IMR-90 (cell line): Measurements from ENCODE around the gene FAM24B. TPM values are rescaled to one million over a fixed set of nuclear protein-coding genes. Genes with fewer than 3 reads are reported as not detected.
"Not testable (repeated sequence)": the region's sequence is repeated elsewhere in the genome, so short reads cannot be mapped to it uniquely, and the experiment has no call there.

ENCODE experiments used
- ATAC-seq: fragments of 200-7000 bp; cut with Tn5 transposase; 2 replicates; pipeline ENCODE4 v1.9.1; 2020; ENCODE audit warnings: low read depth, mild to moderate bottlenecking, moderate library complexity
- BruUV-seq: library from RNA; stranded (reverse); fragments of 400-500 nt; replicated peaks from 2 replicates; lab custom pipeline; 2021; lab: Mats Ljungman, UMichigan
- CTCF ChIA-PET: fragments of 300-600 bp; formaldehyde crosslinking; extraction: SDS; loops from one replicate; lab custom pipeline; 2021; ENCODE audit warnings: antibody characterized with exemption; lab: Yijun Ruan, JAX
- POLR2A ChIA-PET: fragments of 300-600 bp; sonication (Branson Sonifier 250); formaldehyde crosslinking; loops from one replicate; lab custom pipeline; 2022; ENCODE audit warnings: antibody characterized with exemption; ENCODE audit not compliant: unreplicated experiment; lab: Charles Lee
- DNase-seq: peaks from one replicate; pipeline ENCODE4 v3.0.0; 2013
- H2AFZ ChIP-seq: replicated peaks from 2 replicates; pipeline ENCODE3; 2013; ENCODE audit warnings: low read length, mild to moderate bottlenecking; ENCODE audit not compliant: poor library complexity
- H2AK5ac ChIP-seq: 2 replicates; pipeline ENCODE4 v1.6.1; 2013; ENCODE audit warnings: low read depth, low read length, inconsistent platforms
- H2AK9ac ChIP-seq: replicated peaks from 2 replicates; pipeline ENCODE3; 2013; ENCODE audit warnings: mild to moderate bottlenecking, low read depth, low read length, moderate library complexity; ENCODE audit not compliant: poor library complexity
- H2BK120ac ChIP-seq: 2 replicates; pipeline ENCODE4 v1.6.1; 2013; ENCODE audit warnings: low read depth, low read length, inconsistent platforms
- H2BK15ac ChIP-seq: 3 replicates; pipeline ENCODE4 v1.6.1; 2013; ENCODE audit warnings: low read depth, low read length, inconsistent platforms
- H2BK20ac ChIP-seq: 2 replicates; pipeline ENCODE4 v1.6.1; 2013; ENCODE audit warnings: low read depth, mild to moderate bottlenecking, inconsistent platforms, low read length, moderate library complexity
- H2BK5ac ChIP-seq: 2 replicates; pipeline ENCODE4 v1.6.1; 2013; ENCODE audit warnings: mild to moderate bottlenecking, low read depth, low read length, inconsistent platforms; ENCODE audit not compliant: poor library complexity, severe bottlenecking
- H3K14ac ChIP-seq: replicated peaks from 2 replicates; pipeline ENCODE4 v1.6.1; 2013; ENCODE audit warnings: low read depth, low read length, inconsistent platforms
- H3K18ac ChIP-seq: 2 replicates; pipeline ENCODE4 v1.6.1; 2013; ENCODE audit warnings: low read depth, low read length, control low read depth
- H3K23ac ChIP-seq: 2 replicates; pipeline ENCODE4 v1.6.1; 2013; ENCODE audit warnings: low read depth, low read length, inconsistent platforms
- H3K27ac ChIP-seq: 2 replicates; pipeline ENCODE4 v1.5.1; 2013; ENCODE audit warnings: mild to moderate bottlenecking, control low read depth, low read length; ENCODE audit not compliant: insufficient read depth
- H3K27me3 ChIP-seq: 2 replicates; pipeline ENCODE4 v1.6.1; 2013; ENCODE audit warnings: low read length; ENCODE audit not compliant: control insufficient read depth, insufficient read depth
- H3K36me3 ChIP-seq: 2 replicates; pipeline ENCODE4 v1.6.1; 2013; ENCODE audit warnings: low read length, mixed read lengths; ENCODE audit not compliant: control insufficient read depth, insufficient read depth
- H3K4ac ChIP-seq: 2 replicates; pipeline ENCODE4 v1.6.1; 2013; ENCODE audit warnings: low read depth, low read length, inconsistent platforms
- H3K4me1 ChIP-seq: 2 replicates; pipeline ENCODE4 v1.6.1; 2013; ENCODE audit warnings: low read length, mixed read lengths; ENCODE audit not compliant: control insufficient read depth, insufficient read depth
- H3K4me2 ChIP-seq: 2 replicates; pipeline ENCODE4 v1.6.1; 2013; ENCODE audit warnings: low read depth, mild to moderate bottlenecking, control low read depth, low read length, moderate library complexity
- H3K4me3 ChIP-seq: 2 replicates; pipeline ENCODE4 v1.5.1; 2013; ENCODE audit warnings: low read depth, mild to moderate bottlenecking, control low read depth, low read length, moderate library complexity; ENCODE audit not compliant: insufficient read depth
- H3K56ac ChIP-seq: 2 replicates; pipeline ENCODE4 v1.6.1; 2013; ENCODE audit warnings: low read length, inconsistent platforms; ENCODE audit not compliant: insufficient read depth; ENCODE audit errors: extremely low read depth
- H3K79me1 ChIP-seq, 2 experiments: 2 replicates each; pipeline ENCODE4 v1.6.1; 2013; ENCODE audit warnings: low read length in 2 of 2, inconsistent platforms in 1 of 2, low read depth in 1 of 2
- H3K9ac ChIP-seq: 2 replicates; pipeline ENCODE4 v1.6.1; 2013; ENCODE audit warnings: low read depth, low read length, control low read depth
- H3K9me1 ChIP-seq: 2 replicates; pipeline ENCODE4 v1.6.1; 2013; ENCODE audit warnings: low read length, inconsistent platforms; ENCODE audit not compliant: insufficient read depth
- H3K9me3 ChIP-seq: 2 replicates; pipeline ENCODE4 v1.6.1; 2013; ENCODE audit warnings: low read length; ENCODE audit not compliant: control insufficient read depth, insufficient read depth
- H4K20me1 ChIP-seq: 2 replicates; pipeline ENCODE4 v1.6.1; 2013; ENCODE audit warnings: low read length, inconsistent platforms; ENCODE audit not compliant: insufficient read depth
- H4K5ac ChIP-seq: 2 replicates; pipeline ENCODE4 v1.6.1; 2013; ENCODE audit warnings: mild to moderate bottlenecking, low read depth, low read length, control low read depth
- H4K8ac ChIP-seq, 2 experiments: 2 replicates each; pipeline ENCODE4 v1.6.1; 2013; ENCODE audit warnings: low read depth in 2 of 2, low read length in 2 of 2, control low read depth in 1 of 2, inconsistent platforms in 1 of 2
- H4K91ac ChIP-seq: 2 replicates; pipeline ENCODE4 v1.6.1; 2013; ENCODE audit warnings: low read depth, low read length, inconsistent platforms; ENCODE audit not compliant: insufficient read depth
- CHD1 ChIP-seq: IDR thresholded peaks from 2 replicates; pipeline ENCODE4 v1.6.1; 2012; ENCODE audit warnings: low read depth, low read length, improper control_type of control experiment
- WGBS, 2 experiments: methylation state at CpG; one replicate each; pipeline versions ENCODE4 v1.1.5 to v1.1.7; 2013; ENCODE audit warnings: missing lambda C conversion rate in 2 of 2; ENCODE audit not compliant: insufficient read length in 1 of 2; ENCODE audit errors: extremely low coverage in 2 of 2; 5-methylcytosine and 5-hydroxymethylcytosine counted together
- dilution Hi-C: fragments of 300-500 bp; cut with HindIII; formaldehyde crosslinking; loops from one replicate; pipeline ENCODE4 v1.14.3; 2018; ENCODE audit warnings: low sequenced_read_pairs; ENCODE audit not compliant: unreplicated experiment
- in situ Hi-C: fragments of 300-500 bp; cut with MboI; formaldehyde crosslinking; loops from 3 replicates; pipeline ENCODE4 v1.14.3; 2019; ENCODE audit warnings: low sequenced_read_pairs, inconsistent platforms, mixed read lengths
- intact Hi-C: fragments of 100-400 bp; cut with micrococcal nuclease; formaldehyde crosslinking; loops from 2 replicates; pipeline ENCODE4 v1.10.0; 2022
- polyA plus RNA-seq, 3 experiments: library from polyadenylated mRNA; depleted of rRNA; stranded (reverse); fragments of >200 nt; gene quantifications; 2 replicates each; pipeline ENCODE4 v1.2.3, GENCODE V29; 2012; ENCODE audit warnings: low replicate concordance in 1 of 3
- total RNA-seq: library from RNA; depleted of rRNA; stranded (reverse); fragments of >200 nt; gene quantifications from 2 replicates; pipeline ENCODE4 v1.2.3, GENCODE V29; 2012
- TF ChIP-seq, protein P1 (sequence below): fragments of 150-350 bp; IDR thresholded peaks from 2 replicates; pipeline ENCODE4 v1.6.1; 2016; ENCODE audit warnings: low read depth, mild to moderate bottlenecking, low read length, moderate library complexity, borderline replicate concordance

FAM24B gene
- total and polyA plus RNA-seq, 2 of the 4 experiments (the other 2 are of a cell fraction), result 1.6 to 4.3 TPM

DNA sequence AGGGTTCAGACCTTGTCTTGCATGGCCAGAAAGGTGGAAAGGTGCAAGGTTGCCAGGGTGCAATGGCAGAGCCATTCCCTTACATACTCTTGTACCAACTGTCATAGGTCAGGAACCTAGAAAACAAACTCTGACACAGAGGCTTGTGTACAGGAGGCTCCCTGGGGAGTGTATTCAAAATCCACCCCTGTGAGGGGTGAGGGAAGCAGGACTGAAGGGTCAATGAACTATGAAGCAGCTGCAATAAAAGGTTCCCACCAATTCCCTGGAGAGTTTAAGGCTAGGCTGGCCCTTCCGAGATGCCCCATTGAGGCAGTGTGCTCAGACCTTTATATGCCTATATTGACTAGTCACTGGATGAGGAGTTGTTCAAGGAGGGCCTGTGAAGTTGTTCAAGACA lies 19.9 kb downstream of the FAM24B start:
- H2BK120ac ChIP-seq, result peak overlapping the region; percentile 48
- H3K9me1 ChIP-seq, result peaks cover 14% of the 10 kb centered on the region
- H3K36me3 ChIP-seq, result no peaks in the 10 kb centered on the region
- H4K20me1 ChIP-seq, result no peaks in the 10 kb centered on the region
- H3K4me3 ChIP-seq, result no peak overlapping the region
- no peak overlapping the region for H3K56ac ChIP-seq
- H3K9me3 ChIP-seq, result no peaks in the 10 kb centered on the region
- no peak overlapping the region for H2AFZ ChIP-seq
- H4K5ac ChIP-seq, result no peak overlapping the region
- CTCF ChIA-PET, result interaction anchor here (0.6 kb wide), 2 partner anchors 81 to 185 kb away, joined by 5 read pairs; no protein-coding TSS in a partner anchor
- WGBS, 2 experiments, result no CpG with 5 or more reads among the region's 1 CpG
- H3K4ac ChIP-seq, result peak overlapping the region; percentile 41; the same call in 1 of the 2 replicates
- no peak overlapping the region for H4K8ac ChIP-seq
- H3K4me1 ChIP-seq, result peaks cover 30% of the 10 kb centered on the region
- H4K91ac ChIP-seq, result peak overlapping the region; percentile 10; the same call in 1 of the 2 replicates
- H3K14ac ChIP-seq, result peak overlapping the region; percentile 56
- no peak overlapping the region for H2BK5ac ChIP-seq
- no peaks in the 10 kb centered on the region for H3K27me3 ChIP-seq
- H3K18ac ChIP-seq, result no peak overlapping the region
- dilution Hi-C loops, result no loop called here
- TF ChIP-seq, protein P1, sequence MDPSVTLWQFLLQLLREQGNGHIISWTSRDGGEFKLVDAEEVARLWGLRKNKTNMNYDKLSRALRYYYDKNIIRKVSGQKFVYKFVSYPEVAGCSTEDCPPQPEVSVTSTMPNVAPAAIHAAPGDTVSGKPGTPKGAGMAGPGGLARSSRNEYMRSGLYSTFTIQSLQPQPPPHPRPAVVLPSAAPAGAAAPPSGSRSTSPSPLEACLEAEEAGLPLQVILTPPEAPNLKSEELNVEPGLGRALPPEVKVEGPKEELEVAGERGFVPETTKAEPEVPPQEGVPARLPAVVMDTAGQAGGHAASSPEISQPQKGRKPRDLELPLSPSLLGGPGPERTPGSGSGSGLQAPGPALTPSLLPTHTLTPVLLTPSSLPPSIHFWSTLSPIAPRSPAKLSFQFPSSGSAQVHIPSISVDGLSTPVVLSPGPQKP, result no peak
- TF ChIP-seq CHD1, result no peak
- DNase-seq (no peak), ATAC-seq (no peak)
- peak overlapping the region; percentile 21; the same call in 1 of the 2 replicates for H2BK20ac ChIP-seq
- POLR2A ChIA-PET, result interaction anchor here (0.5 kb wide), 1 partner anchor 8 kb away, joined by 3 read pairs; no protein-coding TSS in a partner anchor
- H2AK5ac ChIP-seq, result no peak overlapping the region; the same call in 1 of the 2 replicates
- no peak overlapping the region; the same call in 1 of the 2 replicates for H3K23ac ChIP-seq
- intact Hi-C loops, result loop anchor here (10.0 kb wide), 1 partner anchor 295 kb away; the partner anchor contains the start of gene BUB3
- no peak overlapping the region for H2AK9ac ChIP-seq
- peak overlapping the region; percentile 43; the same call in 2 of the 3 replicates for H2BK15ac ChIP-seq
- no peak overlapping the region for H3K4me2 ChIP-seq
- no peak overlapping the region for H3K27ac ChIP-seq
- peaks cover 25 to 45% of the 10 kb centered on the region in 2 experiments for H3K79me1 ChIP-seq
- H3K9ac ChIP-seq, result no peak overlapping the region
- BruUV-seq, result no TSS peak
- in situ Hi-C loops, result loop anchor here (25.0 kb wide), 2 partner anchors 303 to 697 kb away; partner anchors contain the start of gene BUB3

DNA sequence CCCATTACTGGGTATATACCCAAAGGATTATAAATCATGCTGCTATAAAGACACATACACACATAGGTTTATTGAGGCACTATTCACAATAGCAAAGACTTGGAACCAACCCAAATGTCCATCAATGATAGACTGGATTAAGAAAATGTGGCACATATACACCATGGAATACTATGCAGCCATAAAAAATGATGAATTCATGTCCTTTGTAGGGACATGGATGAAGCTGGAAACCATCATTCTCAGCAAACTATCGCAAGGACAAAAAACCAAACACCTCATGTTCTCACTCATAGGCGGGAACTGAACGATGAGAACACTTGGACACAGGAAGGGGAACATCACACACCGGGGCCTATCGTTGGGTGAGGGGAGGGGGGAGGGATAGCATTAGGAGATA lies 21.3 kb downstream of the FAM24B start:
- H3K14ac ChIP-seq, H3K4me3 ChIP-seq, H4K8ac ChIP-seq, H2BK20ac ChIP-seq, H4K91ac ChIP-seq, H3K4me2 ChIP-seq, dilution Hi-C loops, H3K18ac ChIP-seq, H2AFZ ChIP-seq, H2BK120ac ChIP-seq, ATAC-seq, POLR2A ChIA-PET, H3K4ac ChIP-seq, H3K56ac ChIP-seq, H3K36me3 ChIP-seq, H2BK15ac ChIP-seq, H2BK5ac ChIP-seq, H2AK5ac ChIP-seq, H4K5ac ChIP-seq, H3K27me3 ChIP-seq, H3K27ac ChIP-seq, H3K9me3 ChIP-seq, DNase-seq, H4K20me1 ChIP-seq, BruUV-seq, H2AK9ac ChIP-seq, H3K23ac ChIP-seq, CTCF ChIA-PET, H3K9ac ChIP-seq: not testable (repeated sequence)
- intact Hi-C loops (loop anchor here (10.0 kb wide), 1 partner anchor 297 kb away; the partner anchor contains the start of gene BUB3), in situ Hi-C loops (loop anchor here (25.0 kb wide), 2 partner anchors 304 to 696 kb away; partner anchors contain the start of gene BUB3)
- H3K4me1 ChIP-seq, result peaks cover 33% of the 10 kb centered on the region
- no CpG with 5 or more reads among the region's 5 CpGs for WGBS, 2 experiments
- peaks cover 25 to 48% of the 10 kb centered on the region in 2 experiments for H3K79me1 ChIP-seq
- peaks cover 22% of the 10 kb centered on the region for H3K9me1 ChIP-seq
